Mucosa of descending colon (tissue), 3 donors: ENCODE measurements around the gene EVPL. TPM values are rescaled to one million over a fixed set of nuclear protein-coding genes. Genes with fewer than 3 reads are reported as not detected.
A peak's percentile ranks its signal among the peaks of the same experiment; 100 is the strongest.

Experiments
- ATAC-seq: fragments of 200-7000 bp; cut with Tn5 transposase; one replicate; pipeline ENCODE4 v1.9.1; 2020; ENCODE audit warnings: mild to moderate bottlenecking, moderate library complexity
- DNase-seq, 3 donors: peaks; one replicate each; pipeline ENCODE4 v3.0.0-alpha.2; 2020
- H3K36me3 ChIP-seq: fragments of 200-600 bp; one replicate; pipeline ENCODE4 v1.8.0; 2021; ENCODE audit warnings: low read depth, mild to moderate bottlenecking
- H3K4me1 ChIP-seq: fragments of 200-600 bp; one replicate; pipeline ENCODE4 v1.8.0; 2021; ENCODE audit warnings: low read depth, mild to moderate bottlenecking
- H3K4me3 ChIP-seq: fragments of 200-600 bp; one replicate; pipeline ENCODE4 v1.8.0; 2021; ENCODE audit warnings: mild to moderate bottlenecking
- H3K9me3 ChIP-seq: fragments of 200-600 bp; one replicate; pipeline ENCODE4 v1.8.0; 2021; ENCODE audit warnings: mild to moderate bottlenecking
- intact Hi-C, 2 donors: fragments of 100-400 bp; cut with DNase I in 1 of 2; cut with micrococcal nuclease in 1 of 2; formaldehyde crosslinking; loops; one replicate each; pipeline versions ENCODE4 v1.11.0 to v1.11.1; 2022; cut with DNase I, micrococcal nuclease
- total RNA-seq, 3 donors: library from RNA; stranded (reverse); fragmentation: NEBNext Ultra II Directional in 2 of 3; extraction: Animal tissue kit (Norgen Biotek cat#: 25700) in 2 of 3; gene quantifications; one replicate each; pipeline versions ENCODE4 v1.2.1 to v1.2.4, GENCODE V29; 2021 to 2023
- TF ChIP-seq, protein P1 (sequence below): fragments of 200-600 bp; IDR thresholded peaks from one replicate; pipeline ENCODE4 v1.8.0; 2022; ENCODE audit warnings: antibody characterized with exemption, mild to moderate bottlenecking
- donor health status: DM: no; HTN: no; CAD: no; lungs with moderate emphysema.
- donor health status: DM: no; HTN: no; CAD: no.
- donor health status: DM: no; HTN: yes; CAD: no.

EVPL gene
- total RNA-seq, 3 donors from 2014 or later: 13.3 to 22.6 (median 16.3) TPM

DNA sequence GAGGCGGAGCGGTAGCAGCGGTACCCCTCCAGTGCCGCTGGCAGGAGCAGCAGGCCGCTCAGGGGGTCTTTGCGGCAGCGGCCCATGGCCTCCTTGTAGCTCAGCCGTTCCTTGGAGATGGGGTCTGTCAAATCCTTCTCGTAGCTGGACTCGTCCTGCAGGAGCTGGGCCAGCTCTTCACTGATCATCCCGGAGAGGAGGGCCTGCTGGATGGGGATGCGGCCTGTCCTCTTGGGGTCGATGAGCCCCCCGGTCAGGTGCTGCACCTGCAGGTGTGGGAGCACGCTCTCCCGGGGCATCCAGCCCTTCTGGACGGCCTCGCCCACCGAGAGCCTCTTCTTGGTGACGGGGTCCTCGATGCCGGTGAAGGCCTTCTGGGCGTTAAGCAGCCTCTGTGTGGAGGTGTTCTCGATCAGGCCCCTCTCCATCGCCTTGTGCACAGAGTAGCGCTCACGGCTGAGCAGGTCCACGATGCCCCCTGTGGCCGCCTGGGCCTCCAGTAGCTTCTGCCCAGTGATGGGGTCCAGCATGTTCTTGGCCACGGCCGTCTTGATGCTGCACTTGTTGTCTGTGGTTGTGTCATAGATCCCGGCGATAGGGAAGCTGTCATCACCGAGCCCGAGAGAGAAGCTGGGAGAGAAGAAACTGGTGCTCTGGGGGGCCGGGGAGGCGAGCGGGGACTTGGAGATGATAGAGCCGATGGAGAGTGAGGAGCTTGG lies 19.8 kb downstream of the EVPL start:
- TF ChIP-seq, protein P1, sequence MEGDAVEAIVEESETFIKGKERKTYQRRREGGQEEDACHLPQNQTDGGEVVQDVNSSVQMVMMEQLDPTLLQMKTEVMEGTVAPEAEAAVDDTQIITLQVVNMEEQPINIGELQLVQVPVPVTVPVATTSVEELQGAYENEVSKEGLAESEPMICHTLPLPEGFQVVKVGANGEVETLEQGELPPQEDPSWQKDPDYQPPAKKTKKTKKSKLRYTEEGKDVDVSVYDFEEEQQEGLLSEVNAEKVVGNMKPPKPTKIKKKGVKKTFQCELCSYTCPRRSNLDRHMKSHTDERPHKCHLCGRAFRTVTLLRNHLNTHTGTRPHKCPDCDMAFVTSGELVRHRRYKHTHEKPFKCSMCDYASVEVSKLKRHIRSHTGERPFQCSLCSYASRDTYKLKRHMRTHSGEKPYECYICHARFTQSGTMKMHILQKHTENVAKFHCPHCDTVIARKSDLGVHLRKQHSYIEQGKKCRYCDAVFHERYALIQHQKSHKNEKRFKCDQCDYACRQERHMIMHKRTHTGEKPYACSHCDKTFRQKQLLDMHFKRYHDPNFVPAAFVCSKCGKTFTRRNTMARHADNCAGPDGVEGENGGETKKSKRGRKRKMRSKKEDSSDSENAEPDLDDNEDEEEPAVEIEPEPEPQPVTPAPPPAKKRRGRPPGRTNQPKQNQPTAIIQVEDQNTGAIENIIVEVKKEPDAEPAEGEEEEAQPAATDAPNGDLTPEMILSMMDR: no peak
- no peak for DNase-seq
- no peak for ATAC-seq
- intact Hi-C loops: loop anchor here (10.0 kb wide), 1 partner anchor 102 kb away; the partner anchor contains the start of gene MRPL38 (in 2 of the 2)
- Histone ChIP-seq H3K4me1 (peaks cover 6% of the 10 kb centered on the region), H3K9me3 (no peaks in the 10 kb centered on the region), H3K36me3 (no peaks in the 10 kb centered on the region), H3K4me3 (no peak overlapping the region)

GRCh38 chr17:76005263-76006149 lies 21.6 kb downstream of the EVPL start:
- intact Hi-C loops: loop anchor here (10.0 kb wide), 1 partner anchor 101 kb away; the partner anchor contains the start of gene MRPL38 (in 2 of the 2)
- Histone ChIP-seq H3K4me3 (no peak overlapping the region), H3K9me3 (no peaks in the 10 kb centered on the region), H3K4me1 (peaks cover 18% of the 10 kb centered on the region), H3K36me3 (no peaks in the 10 kb centered on the region)
- TF ChIP-seq, protein P1: peak; percentile 40
- DNase-seq (peak; percentile 66 to 94 (median 82)), ATAC-seq (peak; percentile 75)

GRCh38 chr17:76004750-76005262 lies 22.3 kb downstream of the EVPL start:
- Histone ChIP-seq H3K4me3 (no peak overlapping the region), H3K36me3 (no peaks in the 10 kb centered on the region), H3K4me1 (peaks cover 25% of the 10 kb centered on the region), H3K9me3 (no peaks in the 10 kb centered on the region)
- TF ChIP-seq, protein P1: no peak
- no peak for DNase-seq
- no peak for ATAC-seq
- intact Hi-C loops: loop anchor here (10.0 kb wide), 1 partner anchor 100 kb away; the partner anchor contains the start of gene MRPL38 (in 2 of the 2)

DNA sequence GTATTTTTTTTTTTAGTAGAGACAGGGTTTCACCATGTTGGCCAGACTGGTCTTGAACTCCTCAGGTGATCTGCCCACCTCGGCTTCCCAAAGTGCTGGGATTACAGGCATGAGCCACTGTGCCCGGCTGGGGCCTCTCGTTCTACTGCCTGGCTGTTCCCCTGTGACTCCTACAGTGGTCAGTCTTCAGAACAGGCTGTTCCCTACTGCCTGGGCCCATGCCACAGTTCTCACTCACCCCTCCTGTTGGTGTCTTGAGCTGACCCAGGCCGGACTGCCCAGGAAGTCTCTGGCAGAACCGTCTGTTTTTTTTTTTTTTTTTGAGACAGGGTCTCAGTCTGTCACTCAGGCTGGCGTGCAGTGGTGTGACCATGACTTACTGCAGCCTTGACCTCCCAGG lies 23.2 kb downstream of the EVPL start:
- ATAC-seq (no peak), DNase-seq (no peak)
- Histone ChIP-seq H3K9me3 (no peaks in the 10 kb centered on the region), H3K4me3 (no peak overlapping the region), H3K4me1 (peaks cover 30% of the 10 kb centered on the region), H3K36me3 (no peaks in the 10 kb centered on the region)
- intact Hi-C loops: loop anchor here (10.0 kb wide), 1 partner anchor 99 kb away; the partner anchor contains the start of gene MRPL38 (in 2 of the 2)
- TF ChIP-seq, protein P1: no peak

DNA sequence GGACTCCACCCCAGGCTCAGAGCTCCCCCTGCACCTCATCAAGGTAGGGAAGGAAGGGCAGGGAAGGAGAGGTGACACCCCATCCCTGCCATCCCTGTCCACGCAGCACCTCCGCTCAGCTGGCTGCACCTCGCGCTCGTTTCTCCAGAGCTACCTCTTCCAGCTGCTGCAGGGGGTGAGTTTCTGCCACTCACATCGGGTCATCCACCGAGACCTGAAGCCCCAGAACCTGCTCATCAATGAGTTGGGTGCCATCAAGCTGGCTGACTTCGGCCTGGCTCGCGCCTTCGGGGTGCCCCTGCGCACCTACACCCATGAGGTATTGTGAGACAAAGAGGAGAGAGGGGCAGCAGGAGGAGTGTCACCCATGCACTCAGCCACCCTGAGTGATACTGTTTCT lies 25.0 kb downstream of the EVPL start:
- intact Hi-C loops: loop anchor here (10.0 kb wide), 1 partner anchor 97 kb away; the partner anchor contains the start of gene MRPL38 (in 2 of the 2)
- ATAC-seq: no peak
- Histone ChIP-seq H3K9me3 (no peaks in the 10 kb centered on the region), H3K4me1 (peaks cover 40% of the 10 kb centered on the region), H3K36me3 (no peaks in the 10 kb centered on the region), H3K4me3 (no peak overlapping the region)
- no peak for DNase-seq
- TF ChIP-seq, protein P1: no peak
